Testis (tissue), 3 donors: ENCODE data around the gene LSR. TPM values are rescaled to one million over a fixed set of nuclear protein-coding genes. Genes with fewer than 3 reads are reported as not detected.
"Not testable (repeated sequence)": the region's sequence is repeated elsewhere in the genome, so short reads cannot be mapped to it uniquely, and the experiment has no call there.

Experiments
- DNase-seq: peaks from one replicate; pipeline ENCODE4 v3.0.0-alpha.2; 2019
- H3K27ac ChIP-seq, 2 donors: fragments of 200-600 bp; sonication (generic); one replicate each; pipeline ENCODE4 v1.5.1; 2019
- H3K27me3 ChIP-seq: fragments of 200-600 bp; sonication (generic); one replicate; pipeline ENCODE4 v1.5.1; 2019
- H3K36me3 ChIP-seq: fragments of 200-600 bp; sonication (generic); one replicate; pipeline ENCODE4 v1.5.1; 2017; ENCODE audit warnings: low read depth; ENCODE audit errors: missing control alignments
- H3K4me1 ChIP-seq: fragments of 200-600 bp; sonication (generic); one replicate; pipeline ENCODE4 v1.5.1; 2019
- H3K4me3 ChIP-seq, 2 donors: fragments of 200-600 bp; sonication (generic); one replicate each; pipeline ENCODE4 v1.5.1; 2017 to 2019
- H3K9me3 ChIP-seq: fragments of 200-600 bp; sonication (generic); one replicate; pipeline ENCODE4 v1.5.1; 2017
- CTCF ChIP-seq, 3 experiments: fragments of 450-650 bp in 2 of 3; fragments of 200-600 bp in 1 of 3; sonication (generic) in 1 of 3; IDR thresholded peaks; one replicate each; pipeline ENCODE4 v1.5.1; 2016 to 2019; ENCODE audit warnings: antibody characterized with exemption in 3 of 3, mild to moderate bottlenecking in 2 of 3, moderate library complexity in 1 of 3
- POLR2A ChIP-seq: fragments of 450-650 bp; IDR thresholded peaks from one replicate; pipeline ENCODE4 v1.6.1; 2017; ENCODE audit warnings: antibody characterized with exemption, mild to moderate bottlenecking, moderate library complexity
- whole genome bisulfite sequencing, 2 donors: methylation state at CpG; one replicate each; pipeline ENCODE4 v1.1.5; 2018; 5-methylcytosine and 5-hydroxymethylcytosine counted together
- intact Hi-C: fragments of 100-400 bp; cut with DNase I; formaldehyde crosslinking; loops from one replicate; pipeline ENCODE4 v1.15.1; 2023; ENCODE audit warnings: low total_unique reads
- polyA plus RNA-seq: library from polyadenylated mRNA; stranded (reverse); fragments of 350-450 nt; fragmentation: Illumina TruSeq; extraction: RNeasy Lipid Tissue Mini Kit (QIAGEN cat#74804); gene quantifications from one replicate; pipeline ENCODE4 v1.2.3, GENCODE V29; 2014; ENCODE audit warnings: low read depth, low replicate concordance; ENCODE audit not compliant: insufficient read depth
- total RNA-seq, 2 donors: library from RNA; depleted of rRNA; stranded (reverse); fragments of >200 nt; gene quantifications; one replicate each; pipeline ENCODE4 v1.2.3, GENCODE V29; 2016

LSR gene
- total and polyA plus RNA-seq, 3 donors from 2014 or later, result 85.7 to 195 (median 154) TPM

- intact Hi-C loops, result no loop called here
- no peaks in the 10 kb centered on the region for H3K27me3 ChIP-seq
- H3K9me3 ChIP-seq, result no peaks in the 10 kb centered on the region
- no peak for DNase-seq
- no peak for TF ChIP-seq POLR2A
- no peak overlapping the region for H3K27ac ChIP-seq
- 60 to 64% methylated on average over 5 to 12 of the region's 12 CpGs for WGBS, 2 donors
- H3K4me3 ChIP-seq, result no peak overlapping the region
- peaks cover 12% of the 10 kb centered on the region for H3K4me1 ChIP-seq
- no peaks in the 10 kb centered on the region for H3K36me3 ChIP-seq
These were observed 31.4 kb downstream of the LSR start for GRCh38 chr19:35279985-35280821.

- intact Hi-C loops, result no loop called here
- no peak overlapping the region for H3K27ac ChIP-seq
- no peak overlapping the region for H3K4me3 ChIP-seq
- H3K4me1 ChIP-seq, result peaks cover 12% of the 10 kb centered on the region
- H3K27me3 ChIP-seq, result no peaks in the 10 kb centered on the region
- H3K36me3 ChIP-seq, result no peaks in the 10 kb centered on the region
- DNase-seq, result no peak
- WGBS, 2 donors, result 78 to 89% methylated on average over 4 of the region's 4 CpGs
- no peaks in the 10 kb centered on the region for H3K9me3 ChIP-seq
- TF ChIP-seq CTCF (IDR thresholded peaks at IDR 0.05), result no peak
- no peak for TF ChIP-seq POLR2A
These were observed 32.5 kb downstream of the LSR start for GRCh38 chr19:35281303-35281702.

GRCh38 chr19:35284153-35285094 is 35.6 kb downstream of the LSR start:
- intact Hi-C loops, result no loop called here
- no peaks in the 10 kb centered on the region for H3K9me3 ChIP-seq
- H3K4me3 ChIP-seq, result no peak overlapping the region
- DNase-seq, result no peak
- 85 to 87% methylated on average over 17 of the region's 17 CpGs for WGBS, 2 donors
- no peak overlapping the region for H3K27ac ChIP-seq
- no peak for TF ChIP-seq POLR2A
- no peak for TF ChIP-seq CTCF (IDR thresholded peaks at IDR 0.05)
- peaks cover 12% of the 10 kb centered on the region for H3K4me1 ChIP-seq
- H3K36me3 ChIP-seq, result no peaks in the 10 kb centered on the region
- no peaks in the 10 kb centered on the region for H3K27me3 ChIP-seq

- TF ChIP-seq POLR2A (no peak), CTCF (IDR thresholded peaks at IDR 0.05) (no peak)
- Histone ChIP-seq H3K27ac (no peak overlapping the region), H3K27me3 (no peaks in the 10 kb centered on the region), H3K36me3 (no peaks in the 10 kb centered on the region), H3K4me1 (peaks cover 8% of the 10 kb centered on the region), H3K9me3 (no peaks in the 10 kb centered on the region), H3K4me3 (no peak overlapping the region)
- DNase-seq, result no peak
- intact Hi-C loops, result no loop called here
- WGBS, 2 donors, result 52 to 64% methylated on average over 1 of the region's 1 CpG
These were observed 36.3 kb downstream of the LSR start for GRCh38 chr19:35285095-35285449.

- intact Hi-C loops, H3K27ac ChIP-seq, H3K4me3 ChIP-seq, H3K27me3 ChIP-seq, H3K9me3 ChIP-seq, H3K4me1 ChIP-seq, H3K36me3 ChIP-seq, DNase-seq: not testable (repeated sequence)
- 88 to 94% methylated on average over 3 of the region's 3 CpGs for WGBS, 2 donors
These were observed 36.7 kb downstream of the LSR start for GRCh38 chr19:35285465-35285864.

- H3K36me3 ChIP-seq, H3K4me3 ChIP-seq, DNase-seq, H3K9me3 ChIP-seq, H3K27me3 ChIP-seq, intact Hi-C loops, H3K4me1 ChIP-seq, H3K27ac ChIP-seq: not testable (repeated sequence)
- WGBS, 2 donors, result 88 to 93% methylated on average over 5 of the region's 5 CpGs
These were observed 37.3 kb downstream of the LSR start for GRCh38 chr19:35286101-35286500.
